Measurements from ENCODE around the gene NEAT1. TPM values are rescaled to one million over a fixed set of nuclear protein-coding genes. Genes with fewer than 3 reads are reported as not detected.

NEAT1 gene
- 32.4 TPM for polyA plus RNA-seq (2013, experiment 1 of 2)
- 28.8 TPM for polyA plus RNA-seq (2013, experiment 2 of 2)

DNA sequence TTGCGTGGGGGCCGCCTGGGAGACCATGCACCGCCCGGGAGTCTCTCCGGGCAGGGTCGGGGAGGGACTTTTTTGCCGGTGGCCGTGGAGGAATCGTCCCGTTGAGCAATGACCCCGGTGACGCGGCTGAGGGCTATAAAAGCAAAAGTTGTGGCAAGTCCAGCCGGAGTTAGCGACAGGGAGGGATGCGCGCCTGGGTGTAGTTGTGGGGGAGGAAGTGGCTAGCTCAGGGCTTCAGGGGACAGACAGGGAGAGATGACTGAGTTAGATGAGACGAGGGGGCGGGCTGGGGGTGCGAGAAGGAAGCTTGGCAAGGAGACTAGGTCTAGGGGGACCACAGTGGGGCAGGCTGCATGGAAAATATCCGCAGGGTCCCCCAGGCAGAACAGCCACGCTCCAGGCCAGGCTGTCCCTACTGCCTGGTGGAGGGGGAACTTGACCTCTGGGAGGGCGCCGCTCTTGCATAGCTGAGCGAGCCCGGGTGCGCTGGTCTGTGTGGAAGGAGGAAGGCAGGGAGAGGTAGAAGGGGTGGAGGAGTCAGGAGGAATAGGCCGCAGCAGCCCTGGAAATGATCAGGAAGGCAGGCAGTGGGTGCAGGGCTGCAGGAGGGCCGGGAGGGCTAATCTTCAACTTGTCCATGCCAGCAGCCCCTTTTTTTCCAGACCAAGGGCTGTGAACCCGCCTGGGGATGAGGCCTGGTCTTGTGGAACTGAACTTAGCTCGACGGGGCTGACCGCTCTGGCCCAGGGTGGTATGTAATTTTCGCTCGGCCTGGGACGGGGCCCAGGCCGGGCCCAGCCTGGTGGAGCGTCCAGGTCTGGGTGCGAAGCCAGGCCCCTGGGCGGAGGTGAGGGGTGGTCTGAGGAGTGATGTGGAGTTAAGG, at the start of gene NEAT1:
TSS of gene NEAT1 (plus strand) at position 166 of the 883 bp plus-strand sequence.
- Histone ChIP-seq H3K9me3 (ENCODE audit: control insufficient read depth, low read length) (no peaks in the 10 kb centered on the region), H3K36me3 (ENCODE audit: control insufficient read depth, insufficient read depth, low read length) (peaks cover 46% of the 10 kb centered on the region), H3K4me1 (ENCODE audit: control insufficient read depth, insufficient read depth, low read length, poor library complexity, severe bottlenecking) (peaks cover 45% of the 10 kb centered on the region), H3K4me3 (ENCODE audit: extremely low read depth, insufficient read depth, low read length, poor library complexity, severe bottlenecking) (peak within 1 kb of the TSS; percentile 93), H3K27ac (ENCODE audit: low read depth, low read length, severe bottlenecking) (peak within 1 kb of the TSS; percentile 99)
- 11 to 26% methylated on average over 25 to 37 of the region's 40 CpGs for WGBS, 2 experiments (ENCODE audit: insufficient coverage in 2 of 2)

DNA sequence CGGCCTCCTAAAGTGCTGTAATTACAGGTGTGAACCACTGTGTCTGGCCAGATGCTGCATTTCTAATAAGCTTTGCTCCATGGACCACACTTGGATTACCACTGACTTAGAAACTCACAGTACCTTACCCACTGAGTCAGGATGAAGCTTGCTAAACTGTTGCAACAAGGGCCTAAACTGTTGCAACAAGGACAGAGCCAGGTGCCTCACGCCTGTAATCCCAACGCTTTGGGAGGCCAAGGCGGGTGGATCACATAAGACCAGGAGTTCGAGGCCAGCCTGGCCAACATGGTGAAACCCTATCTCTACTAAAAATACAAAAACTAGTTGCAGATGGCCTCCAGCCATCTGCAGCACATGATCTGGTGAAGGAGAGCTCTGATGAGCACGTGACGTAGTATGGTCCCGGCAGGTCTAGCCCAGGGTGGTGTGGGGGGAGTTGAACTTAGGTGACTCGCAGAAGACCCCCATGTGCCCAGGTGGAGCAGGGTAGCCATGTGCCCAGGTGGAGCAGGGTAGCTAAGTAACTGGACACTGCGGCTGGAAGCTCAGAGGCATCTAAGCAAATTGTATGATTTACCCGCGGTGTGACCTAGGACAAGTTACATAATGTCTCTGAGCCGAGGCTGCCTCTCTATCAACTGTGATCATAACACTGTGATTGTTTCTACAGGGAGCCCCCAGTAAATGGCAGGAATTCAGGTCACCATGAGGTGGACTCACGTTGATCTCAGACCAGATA, 48.6 kb upstream of the NEAT1 start:
- 91 to 92% methylated on average over 12 to 14 of the region's 14 CpGs for WGBS, 2 experiments (ENCODE audit: insufficient coverage in 2 of 2)
- H3K4me3 ChIP-seq (ENCODE audit: extremely low read depth, insufficient read depth, low read length, poor library complexity, severe bottlenecking): no peak overlapping the region
- H3K36me3 ChIP-seq (ENCODE audit: control insufficient read depth, insufficient read depth, low read length): no peaks in the 10 kb centered on the region

DNA sequence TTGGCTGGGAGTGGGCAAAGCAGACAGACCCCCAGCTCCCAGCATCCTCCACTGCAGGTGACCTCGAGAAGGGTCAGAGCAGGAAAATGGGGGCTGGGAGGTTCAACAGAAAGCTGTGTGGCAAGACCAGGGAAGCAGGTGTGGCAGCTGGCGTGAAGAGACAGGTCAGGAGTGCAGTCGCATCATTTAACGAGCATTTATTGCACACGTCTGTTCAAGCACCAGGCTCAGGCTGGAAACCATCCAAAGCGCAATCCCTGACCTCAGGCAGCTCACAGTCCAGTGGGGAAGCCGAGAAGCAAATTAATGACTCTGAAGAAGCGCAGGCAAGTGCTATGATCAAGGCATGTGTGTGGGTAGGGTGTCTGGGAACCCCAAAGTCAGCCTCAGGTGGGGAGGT, 47.6 kb upstream of the NEAT1 start:
- Histone ChIP-seq H3K27ac (ENCODE audit: low read depth, low read length, severe bottlenecking) (no peak overlapping the region), H3K9me3 (ENCODE audit: control insufficient read depth, low read length) (no peaks in the 10 kb centered on the region), H3K4me3 (ENCODE audit: extremely low read depth, insufficient read depth, low read length, poor library complexity, severe bottlenecking) (no peak overlapping the region), H3K36me3 (ENCODE audit: control insufficient read depth, insufficient read depth, low read length) (no peaks in the 10 kb centered on the region), H3K4me1 (ENCODE audit: control insufficient read depth, insufficient read depth, low read length, poor library complexity, severe bottlenecking) (peaks cover 24% of the 10 kb centered on the region)
- WGBS, 2 experiments (ENCODE audit: insufficient coverage in 2 of 2): 95 to 96% methylated on average over 8 of the region's 8 CpGs

More for the DNA sequence above, 48.6 kb upstream of the NEAT1 start:
- no peak overlapping the region for H3K27ac ChIP-seq (ENCODE audit: low read depth, low read length, severe bottlenecking)
- H3K9me3 ChIP-seq (ENCODE audit: control insufficient read depth, low read length): no peaks in the 10 kb centered on the region
- H3K4me1 ChIP-seq (ENCODE audit: control insufficient read depth, insufficient read depth, low read length, poor library complexity, severe bottlenecking): peaks cover 25% of the 10 kb centered on the region

DNA sequence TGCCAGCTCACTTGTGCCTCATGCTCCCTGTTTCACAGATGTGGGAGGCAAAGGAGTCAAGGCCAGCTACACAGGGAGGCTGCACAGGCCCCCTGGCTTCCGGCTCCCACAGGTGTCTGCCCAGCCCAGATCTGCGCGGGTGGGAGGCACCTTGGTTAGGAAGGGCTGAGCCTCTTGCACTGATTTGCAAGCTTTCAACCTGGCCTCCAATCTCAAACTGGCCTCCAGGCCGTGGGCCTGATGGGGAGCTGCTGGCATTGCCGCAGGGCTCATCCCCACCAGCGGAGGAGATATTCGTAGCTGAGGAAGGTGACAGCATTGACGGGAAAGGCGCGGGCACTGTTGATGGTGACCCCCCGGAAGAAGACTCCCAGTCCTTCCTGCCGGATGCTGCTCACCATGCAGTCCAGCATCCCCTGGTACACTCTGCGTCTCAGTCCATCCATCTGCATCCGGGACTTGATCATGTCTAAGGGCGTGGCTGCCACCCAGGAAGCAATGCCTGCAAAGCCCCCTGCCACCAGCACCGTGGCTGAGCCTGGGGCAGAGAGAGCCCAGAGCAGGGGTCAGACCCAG, 46.4 kb upstream of the NEAT1 start:
- WGBS, 2 experiments (ENCODE audit: insufficient coverage in 2 of 2): 92 to 96% methylated on average over 15 to 16 of the region's 16 CpGs
- Histone ChIP-seq H3K4me1 (ENCODE audit: control insufficient read depth, insufficient read depth, low read length, poor library complexity, severe bottlenecking) (peaks cover 19% of the 10 kb centered on the region), H3K27ac (ENCODE audit: low read depth, low read length, severe bottlenecking) (no peak overlapping the region), H3K4me3 (ENCODE audit: extremely low read depth, insufficient read depth, low read length, poor library complexity, severe bottlenecking) (no peak overlapping the region), H3K9me3 (ENCODE audit: control insufficient read depth, low read length) (no peaks in the 10 kb centered on the region), H3K36me3 (ENCODE audit: control insufficient read depth, insufficient read depth, low read length) (no peaks in the 10 kb centered on the region)

DNA sequence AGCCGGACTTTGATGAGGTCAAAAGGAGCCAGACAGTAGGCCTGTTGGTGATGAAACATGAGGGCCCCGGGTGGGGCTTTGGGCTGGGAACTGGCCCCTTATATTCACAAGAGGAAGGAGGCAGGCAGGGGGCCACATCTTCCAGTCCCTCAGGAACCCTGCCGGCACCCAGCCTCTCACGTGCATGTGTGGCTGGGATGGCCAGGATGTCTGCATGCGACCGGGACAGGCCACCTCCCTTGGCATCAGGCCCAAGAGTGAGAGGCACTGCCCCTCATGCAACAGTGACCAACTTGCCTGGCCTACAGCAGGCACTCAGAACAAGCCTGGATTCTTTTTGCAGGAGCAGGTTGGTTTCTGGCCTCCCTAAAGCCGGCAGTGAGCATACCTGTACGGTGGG, 45.6 kb upstream of the NEAT1 start:
- 85 to 90% methylated on average over 8 of the region's 8 CpGs for WGBS, 2 experiments (ENCODE audit: insufficient coverage in 2 of 2)
- Histone ChIP-seq H3K27ac (ENCODE audit: low read depth, low read length, severe bottlenecking) (no peak overlapping the region), H3K9me3 (ENCODE audit: control insufficient read depth, low read length) (no peaks in the 10 kb centered on the region), H3K4me3 (ENCODE audit: extremely low read depth, insufficient read depth, low read length, poor library complexity, severe bottlenecking) (no peak overlapping the region), H3K4me1 (ENCODE audit: control insufficient read depth, insufficient read depth, low read length, poor library complexity, severe bottlenecking) (peaks cover 17% of the 10 kb centered on the region), H3K36me3 (ENCODE audit: control insufficient read depth, insufficient read depth, low read length) (no peaks in the 10 kb centered on the region)

DNA sequence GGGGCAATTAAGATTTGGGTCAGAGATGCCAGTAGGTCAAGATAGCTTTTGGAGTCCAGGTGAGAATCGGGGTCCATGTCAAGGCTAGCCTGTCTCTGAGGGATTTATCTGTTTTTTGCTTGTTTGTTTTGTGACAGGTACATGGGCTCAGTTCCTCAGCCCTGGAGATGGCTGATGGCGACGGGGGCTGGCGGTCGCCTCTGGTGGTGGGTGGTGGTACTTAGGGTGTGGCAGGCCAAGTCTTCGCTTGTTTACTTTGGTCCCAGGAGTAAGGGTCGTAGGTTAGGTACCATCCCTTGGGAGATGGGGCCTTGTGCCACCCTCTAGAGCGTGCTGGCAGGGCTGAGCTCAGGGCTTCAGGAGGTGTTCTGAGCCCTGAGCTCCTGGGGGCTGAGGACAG, 44.8 kb upstream of the NEAT1 start:
- Histone ChIP-seq H3K9me3 (ENCODE audit: control insufficient read depth, low read length) (no peaks in the 10 kb centered on the region), H3K36me3 (ENCODE audit: control insufficient read depth, insufficient read depth, low read length) (no peaks in the 10 kb centered on the region), H3K4me3 (ENCODE audit: extremely low read depth, insufficient read depth, low read length, poor library complexity, severe bottlenecking) (no peak overlapping the region), H3K27ac (ENCODE audit: low read depth, low read length, severe bottlenecking) (no peak overlapping the region), H3K4me1 (ENCODE audit: control insufficient read depth, insufficient read depth, low read length, poor library complexity, severe bottlenecking) (peaks cover 19% of the 10 kb centered on the region)
- 95 to 100% methylated on average over 5 to 8 of the region's 8 CpGs for WGBS, 2 experiments (ENCODE audit: insufficient coverage in 2 of 2)

DNA sequence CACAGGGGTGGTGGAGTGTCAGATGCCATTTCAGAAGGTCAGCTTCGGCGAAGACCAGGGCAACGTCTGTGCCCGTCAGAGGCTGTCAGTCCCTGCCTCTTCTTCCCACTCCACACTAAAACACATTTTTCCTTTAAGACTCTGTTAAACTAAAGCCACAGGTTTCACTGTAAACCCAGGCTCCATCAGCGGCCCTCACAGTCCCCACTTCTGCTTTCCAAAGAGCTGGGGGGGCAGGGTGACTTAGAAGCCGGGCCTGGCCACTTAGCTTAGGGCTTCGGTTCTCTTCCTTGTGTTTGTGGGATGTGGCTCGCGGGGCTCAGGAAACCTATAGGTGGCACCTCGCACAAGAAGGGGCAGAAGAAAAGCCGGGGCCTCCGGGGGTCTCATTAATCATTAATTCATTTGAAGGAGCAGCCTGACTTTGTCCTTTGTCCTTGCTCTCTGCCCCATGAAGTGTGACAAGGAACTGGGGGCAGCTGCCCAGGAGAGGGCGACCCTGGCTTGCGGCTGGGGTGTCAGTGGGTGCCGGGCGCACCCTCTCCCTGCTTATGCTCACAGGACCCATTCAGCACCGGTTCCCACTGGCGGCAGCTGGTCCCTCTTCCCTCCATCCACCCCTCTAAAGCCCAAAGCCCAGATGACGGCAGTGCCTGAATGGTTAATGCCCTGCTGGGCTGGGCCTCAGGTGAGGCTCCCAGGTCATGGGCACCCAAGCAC, 44.2 kb upstream of the NEAT1 start:
- no peak overlapping the region for H3K27ac ChIP-seq (ENCODE audit: low read depth, low read length, severe bottlenecking)

DNA sequence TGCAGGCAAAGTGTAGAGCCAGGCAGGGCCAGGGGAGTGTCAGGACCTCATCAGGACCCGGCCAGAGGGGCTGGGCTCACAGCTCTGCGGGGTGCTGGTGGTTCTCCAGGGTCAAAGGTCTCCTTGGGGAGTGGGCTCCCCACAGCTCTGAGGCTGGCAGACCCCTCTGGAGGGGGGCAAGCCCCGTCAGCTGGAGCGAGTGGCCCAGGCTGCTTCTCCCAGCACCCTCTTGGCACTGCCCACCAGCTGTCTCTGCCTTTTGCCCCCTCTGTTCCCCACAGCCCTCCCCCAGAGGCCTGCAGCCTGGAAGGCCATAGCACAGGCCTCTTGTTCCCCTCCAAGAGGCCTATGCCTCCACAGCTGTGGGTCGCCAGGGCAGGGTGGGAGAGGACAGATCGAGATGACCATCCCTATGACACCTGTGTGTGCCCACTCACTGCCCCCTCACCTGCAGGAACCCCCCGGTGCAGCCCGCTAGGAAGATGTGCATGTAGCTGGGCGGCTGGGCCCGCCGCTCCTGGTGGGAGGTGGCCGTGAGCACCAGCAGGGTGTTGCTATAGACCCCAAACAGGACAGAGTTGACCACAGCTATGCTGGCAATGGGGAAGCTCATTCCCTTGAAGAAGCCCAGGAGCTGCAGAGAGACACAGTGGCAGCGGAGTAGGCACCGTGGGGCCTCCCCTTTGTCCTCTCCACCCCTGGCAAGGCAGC, 43.5 kb upstream of the NEAT1 start:
- Histone ChIP-seq H3K4me3 (ENCODE audit: extremely low read depth, insufficient read depth, low read length, poor library complexity, severe bottlenecking) (no peak overlapping the region), H3K36me3 (ENCODE audit: control insufficient read depth, insufficient read depth, low read length) (no peaks in the 10 kb centered on the region), H3K27ac (ENCODE audit: low read depth, low read length, severe bottlenecking) (no peak overlapping the region), H3K9me3 (ENCODE audit: control insufficient read depth, low read length) (no peaks in the 10 kb centered on the region), H3K4me1 (ENCODE audit: control insufficient read depth, insufficient read depth, low read length, poor library complexity, severe bottlenecking) (peaks cover 31% of the 10 kb centered on the region)
- 87 to 94% methylated on average over 10 to 14 of the region's 14 CpGs for WGBS, 2 experiments (ENCODE audit: insufficient coverage in 2 of 2)

More for the DNA sequence above, 44.2 kb upstream of the NEAT1 start:
- H3K4me1 ChIP-seq (ENCODE audit: control insufficient read depth, insufficient read depth, low read length, poor library complexity, severe bottlenecking): peaks cover 25% of the 10 kb centered on the region
- 93% methylated on average over 9 to 19 of the region's 19 CpGs for WGBS, 2 experiments (ENCODE audit: insufficient coverage in 2 of 2)
- H3K4me3 ChIP-seq (ENCODE audit: extremely low read depth, insufficient read depth, low read length, poor library complexity, severe bottlenecking): no peak overlapping the region
- H3K9me3 ChIP-seq (ENCODE audit: control insufficient read depth, low read length): no peaks in the 10 kb centered on the region
- H3K36me3 ChIP-seq (ENCODE audit: control insufficient read depth, insufficient read depth, low read length): no peaks in the 10 kb centered on the region

DNA sequence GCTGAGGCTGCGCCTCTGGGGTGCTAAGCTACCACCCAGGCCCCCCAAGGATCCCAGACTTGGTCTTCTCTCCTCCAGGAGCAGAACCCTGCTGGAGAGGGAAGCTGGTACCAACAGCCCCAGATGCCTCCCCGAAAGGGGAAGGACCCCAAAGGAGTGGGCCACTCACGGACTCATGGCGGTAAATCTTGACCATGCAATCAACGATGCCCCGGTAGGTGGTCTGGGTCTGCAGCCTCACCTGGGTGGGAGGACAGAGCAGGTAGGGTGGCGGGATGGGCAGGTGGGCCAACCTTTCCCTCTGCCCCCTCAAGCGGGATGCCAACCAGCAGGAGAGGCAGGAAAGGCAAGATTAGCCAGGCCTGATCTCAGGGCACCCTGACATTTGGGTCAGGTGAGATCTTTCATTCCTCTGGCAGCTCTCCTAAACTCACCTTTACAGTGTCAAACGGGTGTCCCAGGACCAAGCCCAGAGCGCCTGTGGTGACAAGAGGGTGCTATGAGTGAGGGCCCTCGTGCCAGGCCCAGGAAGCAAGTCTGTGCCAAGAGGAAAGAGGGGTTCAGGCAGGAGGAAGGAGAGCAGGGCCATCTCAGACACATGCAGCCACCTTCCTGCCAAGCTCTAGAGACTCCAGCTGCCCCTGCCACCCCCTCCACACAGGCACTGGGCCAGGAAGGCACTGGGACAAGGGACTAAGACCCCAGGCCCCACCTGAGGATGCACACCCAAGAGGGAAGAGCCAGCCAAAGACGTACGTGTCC, 42.7 kb upstream of the NEAT1 start:
- WGBS, 2 experiments (ENCODE audit: insufficient coverage in 2 of 2): 94 to 96% methylated on average over 10 to 12 of the region's 13 CpGs
- Histone ChIP-seq H3K9me3 (ENCODE audit: control insufficient read depth, low read length) (no peaks in the 10 kb centered on the region), H3K36me3 (ENCODE audit: control insufficient read depth, insufficient read depth, low read length) (no peaks in the 10 kb centered on the region), H3K4me3 (ENCODE audit: extremely low read depth, insufficient read depth, low read length, poor library complexity, severe bottlenecking) (no peak overlapping the region), H3K27ac (ENCODE audit: low read depth, low read length, severe bottlenecking) (no peak overlapping the region), H3K4me1 (ENCODE audit: control insufficient read depth, insufficient read depth, low read length, poor library complexity, severe bottlenecking) (peaks cover 38% of the 10 kb centered on the region)
